NCI-H2081 (cell line): ENCODE results near the gene APOC4.
"Not testable (repeated sequence)": the region's sequence is repeated elsewhere in the genome, so short reads cannot be mapped to it uniquely, and the experiment has no call there.

Experiments
- DNase-seq, 2 experiments: peaks; one replicate each; lab custom pipeline; 2025; lab: John Stamatoyannopoulos, UW

Gene APOC4

GRCh38 chr19:44958090-44958489 is 16.1 kb downstream of the APOC4 start:
- no peak for DNase-seq

- no peak for DNase-seq
Observed at GRCh38 chr19:44959691-44960090, 17.7 kb downstream of the APOC4 start.

DNA sequence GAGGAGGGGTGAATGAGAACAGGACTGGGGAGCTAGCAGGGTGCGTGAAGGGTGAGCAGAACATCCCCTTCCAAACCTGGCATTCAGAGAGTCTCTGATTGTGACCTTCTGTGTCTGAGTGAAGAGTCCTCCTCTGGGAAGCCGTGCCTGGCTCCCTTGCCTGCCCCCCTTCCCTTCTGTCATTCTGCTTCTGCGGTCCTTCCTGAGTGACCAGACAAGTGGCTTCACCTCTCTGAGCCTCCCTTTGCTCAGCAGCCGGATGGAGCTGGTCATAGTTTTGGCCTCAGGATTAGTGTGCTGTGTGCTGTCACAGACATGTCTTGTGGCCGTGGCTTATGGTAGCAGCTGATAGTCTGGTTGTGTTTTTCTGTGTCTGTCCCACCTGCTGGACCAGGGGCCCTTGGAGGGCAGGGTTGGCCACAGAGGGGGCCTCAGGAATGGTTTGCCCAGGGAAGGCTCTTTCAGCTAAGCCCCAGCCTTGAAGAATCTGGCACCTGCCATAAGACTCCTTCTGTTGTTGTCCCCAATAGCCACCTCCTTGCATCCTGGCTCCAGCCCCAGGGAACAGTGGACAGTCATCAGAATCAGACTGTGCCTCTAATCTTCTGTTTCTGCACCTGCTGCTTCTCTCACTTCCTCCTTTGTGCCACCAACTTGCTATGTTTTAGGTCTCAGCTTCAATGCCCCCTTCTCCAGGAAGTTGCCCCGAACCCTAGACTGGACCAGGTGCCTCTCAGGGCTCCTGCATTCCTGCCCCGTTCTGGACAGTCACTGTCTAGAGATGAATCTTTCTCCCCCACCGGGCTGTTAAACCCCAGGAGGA is 19.1 kb downstream of the APOC4 start:
- no peak for DNase-seq

- DNase-seq = no peak
Observed at GRCh38 chr19:44961821-44962220, 19.8 kb downstream of the APOC4 start.

GRCh38 chr19:44968118-44968517 is 26.1 kb downstream of the APOC4 start:
- DNase-seq = no peak

DNA sequence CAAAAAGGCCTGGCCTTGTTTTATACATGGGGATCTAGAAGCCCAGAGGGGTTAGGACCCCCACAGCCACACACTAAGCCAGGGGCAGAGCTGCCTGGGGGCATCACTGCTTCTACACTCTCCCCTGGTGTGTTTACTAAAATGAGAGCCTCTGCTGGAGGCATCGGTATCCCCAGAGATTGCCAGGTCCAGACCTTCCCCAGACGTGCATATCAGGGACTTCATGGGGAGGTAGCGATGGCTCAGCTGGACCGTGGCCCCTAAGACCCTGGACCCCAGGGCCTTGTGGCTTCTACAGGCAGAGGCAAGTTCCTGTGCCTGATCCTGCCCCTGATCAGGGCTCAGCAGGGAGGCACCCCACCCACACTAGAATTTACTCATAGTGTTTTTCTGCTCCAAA is 26.6 kb downstream of the APOC4 start:
- DNase-seq = no peak

DNA sequence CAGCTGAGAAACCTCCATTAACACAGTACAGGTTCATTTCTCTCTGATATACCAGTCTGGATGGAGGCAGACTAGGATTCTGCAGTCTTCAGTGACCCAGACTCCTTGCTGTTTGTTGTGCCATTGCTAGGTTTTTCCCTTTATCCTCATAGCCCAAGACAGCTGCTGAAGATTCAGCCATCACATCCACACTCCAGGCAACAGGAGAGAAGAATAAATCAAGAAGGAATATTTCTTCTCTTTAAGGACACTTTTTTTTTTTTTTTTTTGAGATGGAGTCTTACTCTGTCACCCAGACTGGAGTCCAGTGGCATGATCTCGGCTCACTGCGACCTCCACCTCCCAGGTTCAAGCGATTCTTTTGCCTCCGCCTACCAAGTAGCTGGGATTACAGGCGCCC is 27.4 kb downstream of the APOC4 start:
- no peak for DNase-seq

GRCh38 chr19:44971451-44971850 is 29.4 kb downstream of the APOC4 start:
- not testable (repeated sequence) for DNase-seq

- DNase-seq = no peak
Observed at GRCh38 chr19:44972802-44973201, 30.8 kb downstream of the APOC4 start.

DNA sequence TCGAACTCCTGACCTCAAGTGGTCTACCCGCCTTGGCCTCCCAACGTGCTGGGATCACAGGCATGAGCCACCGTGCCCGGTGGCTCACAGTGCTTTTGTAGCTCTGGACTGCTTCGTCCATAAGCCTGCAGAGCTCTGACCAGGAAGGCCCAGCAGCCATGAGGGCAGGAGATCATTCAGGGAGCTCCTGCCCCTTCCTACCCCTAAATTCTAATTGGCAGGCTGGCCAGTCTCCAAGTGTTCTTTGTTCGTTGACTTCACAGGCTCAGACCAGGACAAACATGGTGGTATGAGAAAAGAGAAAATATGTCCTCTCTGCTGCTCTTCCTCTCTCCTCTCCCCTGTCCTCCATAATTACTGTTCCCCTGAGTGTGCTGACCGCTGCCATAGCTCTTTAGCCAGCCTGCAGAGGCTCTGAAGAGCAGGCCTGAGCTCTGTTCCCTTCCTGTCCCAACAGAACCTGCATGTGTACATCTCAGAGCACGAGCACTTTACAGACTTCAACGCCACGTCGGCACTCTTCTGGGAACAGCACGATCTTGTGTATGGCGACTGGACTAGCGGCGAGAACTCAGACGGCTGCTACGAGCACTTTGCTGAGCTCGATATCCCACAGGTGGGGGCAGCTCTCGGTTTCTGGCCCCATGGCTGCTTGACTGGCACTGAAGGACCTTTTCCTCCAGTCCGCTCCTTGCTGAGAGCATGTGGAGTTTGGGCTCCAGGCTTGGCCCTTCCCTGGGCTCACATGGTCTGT is 32.1 kb downstream of the APOC4 start:
- no peak for DNase-seq

- DNase-seq = no peak
Observed at GRCh38 chr19:44974857-44975256, 32.8 kb downstream of the APOC4 start.

- no peak for DNase-seq
Observed at GRCh38 chr19:44975444-44975843, 33.4 kb downstream of the APOC4 start.

DNA sequence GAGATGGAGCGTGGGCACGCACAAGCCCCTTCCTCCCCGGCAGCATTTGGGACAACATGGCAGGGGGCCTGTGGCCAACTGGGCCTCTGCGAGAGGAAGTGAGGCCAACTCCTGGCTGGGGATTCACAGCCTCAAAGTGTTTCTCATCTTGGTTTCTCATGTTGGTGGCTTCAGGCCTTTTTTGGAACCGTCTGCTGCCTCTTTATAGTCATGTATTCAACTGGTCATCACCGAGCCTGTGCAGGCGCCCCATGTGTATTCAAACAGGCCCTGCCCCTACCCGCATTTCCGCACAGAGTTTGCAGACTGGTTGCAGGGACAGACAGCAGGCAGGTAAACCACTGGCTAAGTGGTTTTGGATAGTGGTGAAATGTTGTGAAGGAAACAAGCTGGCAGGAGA is 42.0 kb downstream of the APOC4 start:
- no peak for DNase-seq

GRCh38 chr19:44985445-44985844 is 43.4 kb downstream of the APOC4 start:
- DNase-seq = no peak

- no peak for DNase-seq
Observed at GRCh38 chr19:44986389-44986788, 44.4 kb downstream of the APOC4 start.

DNA sequence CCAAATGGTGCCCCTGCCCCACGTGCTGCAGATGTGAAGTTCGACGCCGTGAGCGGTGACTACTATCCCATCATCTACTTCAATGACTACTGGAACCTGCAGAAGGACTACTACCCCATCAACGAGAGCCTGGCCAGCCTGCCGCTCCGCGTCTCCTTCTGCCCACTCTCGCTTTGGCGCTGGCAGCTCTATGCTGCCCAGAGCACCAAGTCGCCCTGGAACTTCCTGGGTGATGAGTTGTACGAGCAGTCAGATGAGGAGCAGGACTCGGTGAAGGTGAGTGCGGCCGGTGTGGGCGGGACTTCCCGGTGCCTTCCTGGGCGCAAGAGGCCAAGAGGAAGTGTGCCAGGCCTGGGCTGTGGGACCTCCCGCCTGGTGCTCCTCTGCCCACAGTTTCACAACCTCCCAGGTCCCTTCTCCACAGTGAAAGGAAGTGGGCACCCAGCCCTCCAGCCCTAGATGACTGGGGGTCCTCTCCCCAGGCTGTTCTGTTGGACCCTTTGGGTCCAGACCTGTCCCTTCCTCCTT is 45.2 kb downstream of the APOC4 start:
- no peak for DNase-seq

GRCh38 chr19:44988273-44988672 is 46.2 kb downstream of the APOC4 start:
- DNase-seq = no peak

- DNase-seq = peak; percentile 6 to 26
Observed at GRCh38 chr19:44988896-44989556, 47.0 kb downstream of the APOC4 start.

- DNase-seq = no peak
Observed at GRCh38 chr19:44990459-44990858, 48.4 kb downstream of the APOC4 start.

- no peak for DNase-seq
Observed at GRCh38 chr19:44990966-44991365, 48.9 kb downstream of the APOC4 start.

GRCh38 chr19:44992336-44993163 is 50.5 kb downstream of the APOC4 start:
- DNase-seq = no peak

GRCh38 chr19:44993526-44993925 is 51.5 kb downstream of the APOC4 start:
- DNase-seq = no peak
